Suppressor macrophage (primary cell): ENCODE measurements around the gene IL36A.

Source experiments
- DNase-seq, 4 experiments: peaks; one replicate each; pipeline ENCODE4 v3.0.0-alpha.2; 2020 to 2022

Gene IL36A

DNA sequence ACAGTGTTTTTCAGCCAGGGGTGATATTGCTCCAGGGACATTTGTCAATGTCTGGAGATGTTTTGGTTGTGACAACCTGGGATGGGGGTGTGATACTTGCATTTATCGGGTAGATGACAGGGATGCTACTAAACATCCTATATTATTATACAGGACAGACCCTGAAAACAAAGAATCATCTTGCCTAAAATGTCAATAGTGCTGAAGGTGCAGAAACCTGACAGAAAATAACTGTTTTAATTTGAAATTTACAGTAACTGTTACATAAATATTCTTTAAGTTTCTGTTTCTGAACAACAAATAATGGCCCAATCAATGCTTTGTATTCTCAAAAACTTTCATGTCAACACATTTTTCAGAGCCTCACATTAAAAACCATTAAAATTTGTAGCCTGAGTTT lies 2.0 kb downstream of the IL36A start:
- DNase-seq, result no peak

- no peak for DNase-seq
These were observed 4.4 kb downstream of the IL36A start for GRCh38 chr2:113009622-113010021.

GRCh38 chr2:113010088-113010487 lies 4.8 kb downstream of the IL36A start:
- no peak for DNase-seq

- no peak for DNase-seq
These were observed 5.8 kb downstream of the IL36A start for GRCh38 chr2:113011108-113011507.

- DNase-seq, result no peak
These were observed 7.4 kb downstream of the IL36A start for GRCh38 chr2:113012436-113013335.

- DNase-seq, result no peak
These were observed 8.0 kb downstream of the IL36A start for GRCh38 chr2:113013336-113013661.

- no peak for DNase-seq
These were observed 8.8 kb downstream of the IL36A start for GRCh38 chr2:113014067-113014466.

DNA sequence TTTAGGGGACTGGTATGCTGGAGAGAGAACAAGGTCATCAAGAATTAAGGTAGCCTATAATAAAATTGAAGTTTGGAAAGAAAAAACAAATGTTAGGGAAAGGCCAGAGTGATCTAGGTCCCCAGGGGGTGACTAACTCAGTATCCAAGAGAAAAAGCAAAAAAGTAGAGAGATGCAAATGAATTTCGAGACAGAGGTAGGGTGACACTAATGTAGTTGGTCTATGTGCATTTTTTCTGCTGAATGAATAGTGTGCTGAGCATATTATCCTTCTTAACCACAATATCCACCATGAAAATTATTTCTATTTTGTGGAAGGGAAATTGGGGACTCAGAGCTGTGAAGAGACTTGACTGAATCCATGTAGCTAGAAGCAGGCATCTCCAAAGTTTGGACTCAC lies 9.8 kb downstream of the IL36A start:
- DNase-seq, result no peak

DNA sequence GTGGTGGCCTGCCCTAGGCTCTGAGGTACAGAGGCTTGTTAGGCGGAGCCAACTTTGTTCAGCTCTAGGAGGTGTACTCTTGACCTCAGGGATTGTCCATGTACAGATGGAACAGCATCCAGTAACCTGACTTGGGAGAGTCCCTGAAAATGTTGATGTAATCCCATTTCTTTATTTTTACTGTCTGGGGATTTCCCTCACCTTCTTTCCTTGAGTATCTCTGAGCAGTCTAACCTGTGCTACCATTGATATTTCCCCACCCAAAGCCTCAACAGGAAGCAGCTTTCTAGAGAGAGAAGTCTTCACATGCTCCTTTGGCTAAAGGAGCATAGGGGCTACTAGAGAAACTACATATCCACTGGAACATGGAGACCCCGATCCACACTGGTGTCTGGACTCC lies 10.4 kb downstream of the IL36A start:
- no peak for DNase-seq

- DNase-seq, result no peak
These were observed 13.2 kb downstream of the IL36A start for GRCh38 chr2:113018509-113018908.

GRCh38 chr2:113021312-113021711 lies 16.1 kb downstream of the IL36A start:
- DNase-seq, result no peak

DNA sequence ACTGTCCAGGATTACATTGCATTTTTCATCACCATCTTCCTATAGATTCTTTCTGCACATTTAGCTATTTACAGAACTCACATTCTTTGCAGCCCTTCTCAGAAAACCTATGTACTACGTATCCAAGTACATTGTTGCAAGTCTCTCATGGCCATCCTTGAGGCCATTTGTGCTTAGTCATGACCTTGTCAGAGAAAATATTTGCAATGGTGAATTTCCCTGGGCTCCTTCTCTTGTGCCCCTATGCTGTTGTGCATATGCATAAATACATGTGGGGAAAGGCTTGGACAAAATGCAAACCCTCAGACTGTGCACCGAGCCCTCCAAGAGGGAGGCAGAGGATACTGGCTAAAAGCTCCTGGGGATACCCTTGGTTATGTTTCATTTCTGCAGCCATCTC lies 19.5 kb downstream of the IL36A start:
- DNase-seq, result no peak

DNA sequence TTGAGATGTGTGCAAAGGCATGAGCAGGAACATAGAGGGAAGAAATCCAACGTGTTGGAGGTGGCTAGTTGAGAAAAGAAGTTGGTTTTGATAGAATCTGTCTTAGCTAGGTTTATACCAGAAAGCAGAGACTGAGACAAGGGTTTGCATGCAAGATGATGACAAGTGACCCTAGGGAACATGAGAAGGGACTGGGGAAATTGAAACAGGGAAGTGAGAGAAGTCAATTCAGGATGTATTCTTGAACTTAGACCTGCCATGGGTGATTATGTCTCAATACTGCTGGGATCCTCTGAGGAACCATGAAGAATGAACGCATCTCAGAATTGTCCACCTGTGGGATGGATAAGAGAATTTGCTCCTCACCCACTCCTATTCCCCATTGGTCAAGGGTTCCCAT lies 20.5 kb downstream of the IL36A start:
- DNase-seq, result peak; percentile 21 to 70 (median 47)

- DNase-seq, result no peak
These were observed 22.4 kb downstream of the IL36A start for GRCh38 chr2:113027691-113028090.

GRCh38 chr2:113028112-113028511 lies 22.9 kb downstream of the IL36A start:
- peak; percentile 16 to 35 (median 29) for DNase-seq

DNA sequence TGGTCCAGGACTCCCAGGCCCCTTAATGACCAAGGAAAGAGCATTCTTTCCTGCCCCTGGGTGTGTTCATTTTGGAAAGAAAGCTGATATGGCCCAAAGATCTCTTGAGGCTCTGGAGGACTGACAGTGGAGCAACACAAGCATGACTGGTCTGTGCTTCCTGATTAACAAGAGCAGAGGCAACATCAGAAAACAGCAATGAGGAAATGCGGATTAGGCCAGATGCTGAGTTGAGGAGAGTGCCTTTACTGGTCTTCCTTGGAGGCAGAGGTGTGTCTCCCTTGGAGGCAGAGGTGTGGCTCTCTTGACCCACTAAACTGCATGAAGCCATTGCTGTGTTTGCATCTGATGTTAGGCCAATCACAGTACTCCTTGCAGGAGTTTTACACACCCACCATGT lies 27.5 kb downstream of the IL36A start:
- DNase-seq, result peak; percentile 23 to 52 (median 42)

- DNase-seq, result no peak
These were observed 28.8 kb downstream of the IL36A start for GRCh38 chr2:113034016-113034415.

GRCh38 chr2:113036763-113037162 lies 31.5 kb downstream of the IL36A start:
- DNase-seq, result no peak

GRCh38 chr2:113038291-113038690 lies 33.0 kb downstream of the IL36A start:
- peak in 3 of 4 experiments; percentile 34 to 51 (median 41) for DNase-seq

DNA sequence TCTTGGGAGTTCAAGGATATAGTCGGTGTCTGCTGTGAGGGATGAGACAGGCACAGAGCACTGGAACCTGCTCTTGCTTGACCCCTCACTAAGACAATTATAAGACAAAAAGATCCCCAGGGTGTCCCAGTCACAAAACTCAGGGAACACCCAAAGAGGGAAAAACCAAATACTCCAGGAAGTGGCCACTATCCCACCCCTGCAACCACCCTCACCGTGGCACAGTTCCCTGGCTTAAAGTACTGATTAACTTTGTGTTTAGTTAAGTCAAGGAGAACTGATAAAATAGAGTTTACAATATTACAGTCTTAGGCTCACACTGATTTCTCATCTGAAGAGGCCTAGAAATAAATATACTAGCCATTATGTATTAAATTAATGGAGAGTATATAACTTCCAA lies 33.9 kb downstream of the IL36A start:
- no peak for DNase-seq

DNA sequence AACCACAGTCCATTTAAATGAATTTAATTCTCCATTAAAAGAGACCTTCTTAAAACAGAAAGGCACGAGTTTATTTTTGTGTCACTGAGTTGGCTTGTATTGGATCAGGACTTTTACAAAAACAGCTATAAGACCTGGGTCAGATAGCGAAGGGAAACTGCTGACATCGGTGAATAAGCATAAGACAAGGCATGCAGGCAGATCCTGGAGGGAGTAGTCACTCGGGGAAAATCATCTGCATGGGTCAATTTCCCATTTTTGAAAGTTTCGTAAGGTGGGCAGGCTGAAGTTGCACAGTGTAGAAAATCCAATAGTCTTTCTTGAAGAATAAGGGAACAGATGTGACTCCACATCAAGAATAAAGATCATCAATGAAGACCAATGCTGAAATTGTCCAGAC lies 34.5 kb downstream of the IL36A start:
- peak in 3 of 4 experiments; percentile 31 to 68 (median 52) for DNase-seq

- DNase-seq, result no peak
These were observed 36.6 kb downstream of the IL36A start for GRCh38 chr2:113041871-113042270.

DNA sequence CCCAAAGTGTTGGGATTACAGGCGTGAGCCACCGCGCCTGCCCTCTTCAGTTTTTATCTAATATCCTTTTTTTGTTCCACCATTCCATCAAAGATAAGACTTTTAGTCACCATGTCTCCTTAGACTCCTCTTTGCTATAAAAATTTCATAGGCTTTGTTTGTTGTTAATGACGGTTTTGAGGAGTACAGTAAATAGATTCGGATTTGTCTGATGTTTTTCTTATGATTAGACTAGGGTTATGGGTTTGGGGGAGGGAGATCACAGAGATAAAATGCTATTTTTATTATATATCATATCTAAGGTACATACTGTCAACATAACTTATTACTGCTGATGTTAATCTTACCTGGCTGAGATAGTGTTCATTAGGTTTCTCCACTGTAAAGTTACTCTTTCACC lies 41.2 kb downstream of the IL36A start:
- no peak for DNase-seq
